ENCODE results near the gene FSTL5. TPM values are rescaled to one million over a fixed set of nuclear protein-coding genes. Genes with fewer than 3 reads are reported as not detected.

FSTL5 gene
- total and polyA plus RNA-seq, 8 donors, result 0.08 to 1.9 (median 0.16) TPM

- Histone ChIP-seq H3K36me3 (no peaks in the 10 kb centered on the region), H3K4me3 (no peak overlapping the region), H3K4me1 (no peaks in the 10 kb centered on the region), H3K27me3 (no peaks in the 10 kb centered on the region), H3K27ac (no peak overlapping the region), H3K9me3 (no peaks in the 10 kb centered on the region)
- WGBS, 2 donors, result 91 to 97% methylated on average over 2 of the region's 2 CpGs
- TF ChIP-seq CTCF (IDR thresholded peaks at IDR 0.05), result no peak
- intact Hi-C loops (cut with DNase I), result no loop called here
- ATAC-seq (no peak), FAIRE-seq (no peak), DNase-seq (no peak)
Observed at GRCh38 chr4:162010362-162010761, 153.4 kb downstream of the FSTL5 start.

- TF ChIP-seq CTCF (IDR thresholded peaks at IDR 0.05), result no peak
- no peak for DNase-seq
- no peaks in the 10 kb centered on the region for H3K4me1 ChIP-seq
- no peak overlapping the region for H3K4me3 ChIP-seq
- H3K27me3 ChIP-seq, result no peaks in the 10 kb centered on the region
- no peak for FAIRE-seq
- no peak overlapping the region for H3K27ac ChIP-seq
- H3K9me3 ChIP-seq, result no peaks in the 10 kb centered on the region
- ATAC-seq, result no peak
- WGBS, 2 donors, result 69 to 88% methylated on average over 7 of the region's 7 CpGs
- intact Hi-C loops (cut with DNase I), result no loop called here
- no peaks in the 10 kb centered on the region for H3K36me3 ChIP-seq
Observed at GRCh38 chr4:161992317-161992716, 171.5 kb downstream of the FSTL5 start.

- Histone ChIP-seq H3K9me3 (no peaks in the 10 kb centered on the region), H3K4me1 (no peaks in the 10 kb centered on the region), H3K27ac (no peak overlapping the region), H3K4me3 (no peak overlapping the region), H3K27me3 (no peaks in the 10 kb centered on the region), H3K36me3 (no peaks in the 10 kb centered on the region)
- no peak for TF ChIP-seq CTCF (IDR thresholded peaks at IDR 0.05)
- ATAC-seq (no peak), DNase-seq (no peak), FAIRE-seq (no peak)
- 70% methylated on average over 5 of the region's 5 CpGs for WGBS, 2 donors
- intact Hi-C loops (cut with DNase I), result no loop called here
Observed at GRCh38 chr4:161991811-161992210, 172.0 kb downstream of the FSTL5 start.

GRCh38 chr4:161990721-161991120 lies 173.1 kb downstream of the FSTL5 start:
- H3K9me3 ChIP-seq, result no peaks in the 10 kb centered on the region
- intact Hi-C loops (cut with DNase I), result no loop called here
- no peak for TF ChIP-seq CTCF (IDR thresholded peaks at IDR 0.05)
- DNase-seq, result no peak
- no peaks in the 10 kb centered on the region for H3K27me3 ChIP-seq
- no peak for ATAC-seq
- H3K36me3 ChIP-seq, result no peaks in the 10 kb centered on the region
- 81 to 85% methylated on average over 2 of the region's 2 CpGs for WGBS, 2 donors
- H3K27ac ChIP-seq, result no peak overlapping the region
- H3K4me3 ChIP-seq, result no peak overlapping the region
- FAIRE-seq, result no peak
- no peaks in the 10 kb centered on the region for H3K4me1 ChIP-seq

GRCh38 chr4:161988946-161989345 lies 174.9 kb downstream of the FSTL5 start:
- Histone ChIP-seq H3K4me1 (no peaks in the 10 kb centered on the region), H3K27me3 (no peaks in the 10 kb centered on the region), H3K36me3 (no peaks in the 10 kb centered on the region), H3K4me3 (no peak overlapping the region), H3K9me3 (no peaks in the 10 kb centered on the region), H3K27ac (no peak overlapping the region)
- ATAC-seq (no peak), DNase-seq (no peak), FAIRE-seq (no peak)
- TF ChIP-seq CTCF (IDR thresholded peaks at IDR 0.05), result no peak
- intact Hi-C loops (cut with DNase I), result no loop called here
